Measurements from ENCODE around the gene FOCAD. TPM values are rescaled to one million over a fixed set of nuclear protein-coding genes. Genes with fewer than 3 reads are reported as not detected.

Gene FOCAD
- total and polyA plus RNA-seq, 8 donors, result 5.6 to 212 (median 12.2) TPM

DNA sequence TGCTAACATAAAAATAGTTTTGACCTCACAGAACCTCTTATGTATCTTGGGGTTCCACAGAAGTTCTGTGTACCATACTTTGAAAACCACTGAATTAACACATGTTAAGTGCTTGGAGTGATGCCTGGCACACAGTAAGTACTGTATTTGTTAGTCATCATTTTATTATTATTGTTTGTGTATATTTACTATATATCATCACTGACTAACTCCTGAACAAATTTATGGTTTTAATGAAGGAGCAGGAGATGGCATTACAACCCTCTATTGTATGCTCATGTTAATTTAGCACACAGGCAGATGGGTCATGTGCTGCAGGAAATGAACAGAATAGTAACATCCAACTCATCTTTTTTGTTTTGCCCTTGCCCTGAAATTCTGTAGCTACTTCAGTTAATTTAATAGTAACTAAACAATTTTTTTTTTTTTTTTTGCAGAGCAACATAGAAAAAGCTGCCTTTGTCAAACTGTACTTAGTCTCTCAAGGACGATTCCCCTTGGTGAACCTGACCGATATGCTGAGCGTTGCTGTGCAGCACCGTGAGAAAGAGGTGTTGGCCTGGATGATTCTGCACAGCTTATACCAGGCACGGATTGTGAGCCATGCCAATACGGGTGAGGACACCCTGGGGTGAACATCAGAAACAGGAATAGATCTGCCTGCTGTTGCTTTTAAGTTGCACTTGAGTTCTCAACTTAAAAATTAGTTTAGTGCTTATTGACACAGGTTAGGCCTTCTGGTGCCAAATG, 302.0 kb downstream of the FOCAD start:
- no peak for DNase-seq
- Histone ChIP-seq H3K4me3 (no peak overlapping the region), H3K27me3 (no peaks in the 10 kb centered on the region), H3K36me3 (peaks cover 0 to 38% (median 15%) of the 10 kb centered on the region in 4 donors), H3K9me3 (no peaks in the 10 kb centered on the region), H3K27ac (no peak overlapping the region), H3K4me1 (peaks cover 0 to 53% (median 9%) of the 10 kb centered on the region in 4 donors)
- TF ChIP-seq POLR2A (IDR thresholded peaks at IDR 0.05) (no peak), POLR2AphosphoS5 (IDR thresholded peaks at IDR 0.05) (no peak)
- WGBS, 5 donors, result 83 to 96% (median 91%) methylated on average over 6 of the region's 6 CpGs
- intact Hi-C loops (cut with DNase I; ENCODE audit: low total_unique reads), result no loop called here

DNA sequence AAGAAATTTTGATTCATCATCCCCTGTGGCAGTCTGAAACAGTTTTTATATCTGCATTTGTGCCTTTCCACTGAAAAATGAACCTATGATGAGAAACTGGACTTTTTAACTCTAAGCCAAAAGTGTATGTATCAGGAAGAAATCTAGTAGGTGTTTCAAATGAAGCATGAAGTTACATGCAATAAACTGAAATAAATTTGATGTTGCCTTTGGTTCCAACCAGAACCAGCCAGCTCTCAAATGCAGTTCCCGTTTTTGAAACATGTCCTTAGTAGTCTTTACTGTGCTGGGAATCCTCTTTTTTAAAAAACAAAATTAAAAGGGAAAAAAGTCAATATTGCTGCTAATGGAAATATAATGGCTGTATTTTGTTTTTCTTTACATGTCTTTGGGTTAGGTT, 303.5 kb downstream of the FOCAD start:
- H3K36me3 ChIP-seq, result peaks cover 0 to 34% (median 15%) of the 10 kb centered on the region in 4 donors
- no peaks in the 10 kb centered on the region for H3K9me3 ChIP-seq
- peaks cover 0 to 41% (median 2%) of the 10 kb centered on the region in 4 donors for H3K4me1 ChIP-seq
- no peak overlapping the region for H3K27ac ChIP-seq
- TF ChIP-seq, protein P1, sequence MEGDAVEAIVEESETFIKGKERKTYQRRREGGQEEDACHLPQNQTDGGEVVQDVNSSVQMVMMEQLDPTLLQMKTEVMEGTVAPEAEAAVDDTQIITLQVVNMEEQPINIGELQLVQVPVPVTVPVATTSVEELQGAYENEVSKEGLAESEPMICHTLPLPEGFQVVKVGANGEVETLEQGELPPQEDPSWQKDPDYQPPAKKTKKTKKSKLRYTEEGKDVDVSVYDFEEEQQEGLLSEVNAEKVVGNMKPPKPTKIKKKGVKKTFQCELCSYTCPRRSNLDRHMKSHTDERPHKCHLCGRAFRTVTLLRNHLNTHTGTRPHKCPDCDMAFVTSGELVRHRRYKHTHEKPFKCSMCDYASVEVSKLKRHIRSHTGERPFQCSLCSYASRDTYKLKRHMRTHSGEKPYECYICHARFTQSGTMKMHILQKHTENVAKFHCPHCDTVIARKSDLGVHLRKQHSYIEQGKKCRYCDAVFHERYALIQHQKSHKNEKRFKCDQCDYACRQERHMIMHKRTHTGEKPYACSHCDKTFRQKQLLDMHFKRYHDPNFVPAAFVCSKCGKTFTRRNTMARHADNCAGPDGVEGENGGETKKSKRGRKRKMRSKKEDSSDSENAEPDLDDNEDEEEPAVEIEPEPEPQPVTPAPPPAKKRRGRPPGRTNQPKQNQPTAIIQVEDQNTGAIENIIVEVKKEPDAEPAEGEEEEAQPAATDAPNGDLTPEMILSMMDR (IDR thresholded peaks at IDR 0.05), result no peak
- TF ChIP-seq POLR2AphosphoS5 (IDR thresholded peaks at IDR 0.05), result no peak
- no peak for TF ChIP-seq POLR2A (IDR thresholded peaks at IDR 0.05)
- no peak for TF ChIP-seq EP300 (IDR thresholded peaks at IDR 0.05)
- intact Hi-C loops (cut with DNase I; ENCODE audit: low total_unique reads), result no loop called here
- WGBS, 5 donors, result 65 to 89% (median 78%) methylated on average over 1 of the region's 1 CpG
- H3K4me3 ChIP-seq, result no peak overlapping the region
- H3K27me3 ChIP-seq, result no peaks in the 10 kb centered on the region
- no peak for DNase-seq

DNA sequence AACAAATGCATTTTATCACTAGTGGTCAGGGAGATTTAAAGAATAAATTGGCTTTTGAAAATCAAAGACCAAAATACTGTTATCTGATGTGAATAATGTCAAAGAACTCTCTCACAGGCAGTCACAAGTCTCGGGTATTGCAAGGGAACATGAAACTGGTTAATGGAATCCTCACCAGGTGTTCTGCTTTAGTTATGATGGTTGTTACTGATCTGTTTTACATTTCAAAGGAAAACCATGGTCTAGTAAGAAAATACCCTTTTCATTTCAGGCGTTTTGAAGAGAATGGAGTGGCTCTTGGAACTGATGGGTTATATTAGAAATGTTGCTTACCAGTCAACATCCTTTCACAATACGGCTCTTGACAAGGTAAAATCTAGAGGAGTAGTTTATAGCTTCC, 304.0 kb downstream of the FOCAD start:
- DNase-seq, result no peak
- H3K9me3 ChIP-seq, result no peaks in the 10 kb centered on the region
- no peak overlapping the region for H3K4me3 ChIP-seq
- 82 to 94% (median 86%) methylated on average over 3 of the region's 3 CpGs for WGBS, 5 donors
- no peaks in the 10 kb centered on the region for H3K27me3 ChIP-seq
- H3K36me3 ChIP-seq, result peaks cover 0 to 35% (median 17%) of the 10 kb centered on the region in 4 donors
- no peak for TF ChIP-seq POLR2A (IDR thresholded peaks at IDR 0.05)
- TF ChIP-seq, protein P1 (IDR thresholded peaks at IDR 0.05), result no peak
- TF ChIP-seq EP300 (IDR thresholded peaks at IDR 0.05), result no peak
- no peak for TF ChIP-seq POLR2AphosphoS5 (IDR thresholded peaks at IDR 0.05)
- no peak overlapping the region for H3K27ac ChIP-seq
- H3K4me1 ChIP-seq, result peaks cover 0 to 41% (median 2%) of the 10 kb centered on the region in 4 donors
- intact Hi-C loops (cut with DNase I; ENCODE audit: low total_unique reads), result no loop called here

DNA sequence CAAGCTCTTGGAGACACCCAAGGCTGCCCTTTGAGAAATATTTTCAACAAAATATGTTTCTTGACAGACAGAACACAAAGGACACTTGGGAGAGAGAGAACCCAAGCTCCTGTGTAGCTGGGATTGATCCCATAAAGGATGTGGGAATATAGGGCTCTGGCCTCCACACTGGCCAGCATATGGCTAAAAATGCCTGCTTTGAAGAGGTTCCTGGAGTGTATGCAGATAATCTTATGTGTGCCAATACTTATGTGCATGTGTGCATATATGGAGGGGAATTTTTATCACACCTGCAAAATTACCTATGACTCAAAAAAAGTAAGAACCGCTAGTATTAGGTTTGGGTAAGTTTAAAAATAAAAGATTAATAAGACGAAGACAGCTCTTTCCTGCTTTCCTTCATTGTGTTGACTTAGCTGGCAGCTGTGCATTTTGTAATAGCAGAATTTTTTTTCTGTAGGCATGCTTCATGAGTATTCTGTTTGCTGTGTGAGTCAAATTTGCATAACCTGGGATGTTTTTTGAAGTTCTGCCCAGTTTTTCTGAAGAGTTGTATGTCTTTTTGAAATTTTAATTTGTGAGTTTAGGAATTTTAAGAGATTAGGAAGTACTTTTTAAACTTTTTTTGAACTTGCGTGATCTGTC, 304.7 kb downstream of the FOCAD start:
- DNase-seq, result no peak
- 28 to 48% (median 32%) methylated on average over 3 of the region's 3 CpGs for WGBS, 5 donors
- intact Hi-C loops (cut with DNase I; ENCODE audit: low total_unique reads), result no loop called here
- peaks cover 0 to 40% (median 2%) of the 10 kb centered on the region in 4 donors for H3K4me1 ChIP-seq
- H3K27ac ChIP-seq, result no peak overlapping the region
- no peaks in the 10 kb centered on the region for H3K9me3 ChIP-seq
- H3K27me3 ChIP-seq, result no peaks in the 10 kb centered on the region
- H3K36me3 ChIP-seq, result peaks cover 0 to 35% (median 21%) of the 10 kb centered on the region in 4 donors
- H3K4me3 ChIP-seq, result no peak overlapping the region
- TF ChIP-seq, protein P1 (IDR thresholded peaks at IDR 0.05), result no peak
- TF ChIP-seq POLR2AphosphoS5 (IDR thresholded peaks at IDR 0.05) (no peak), POLR2A (IDR thresholded peaks at IDR 0.05) (no peak)

Data from stomach (tissue), 9 donors.